Body of pancreas (tissue), 4 donors: ENCODE data around the gene KRT6A.

Experiments used
- CTCF ChIP-seq, 7 experiments: fragments of 450-650 bp in 4 of 7; fragments of 200-600 bp in 3 of 7; sonication (generic) in 3 of 7; IDR thresholded peaks; one replicate each; pipeline ENCODE4 v1.5.1; 2016 to 2019; ENCODE audit warnings: antibody characterized with exemption in 7 of 7
- POLR2A ChIP-seq, 3 donors: fragments of 450-650 bp; IDR thresholded peaks; one replicate each; pipeline ENCODE4 v1.6.1; 2016; ENCODE audit warnings: antibody characterized with exemption in 3 of 3, mild to moderate bottlenecking in 2 of 3

GRCh38 chr12:52469853-52470252 lies 23.2 kb downstream of the KRT6A start:
- TF ChIP-seq CTCF (IDR thresholded peaks at IDR 0.05) (no peak), POLR2A (IDR thresholded peaks at IDR 0.05) (no peak)
